Measurements from ENCODE around the gene NCBP3.

The NCBP3 gene

DNA sequence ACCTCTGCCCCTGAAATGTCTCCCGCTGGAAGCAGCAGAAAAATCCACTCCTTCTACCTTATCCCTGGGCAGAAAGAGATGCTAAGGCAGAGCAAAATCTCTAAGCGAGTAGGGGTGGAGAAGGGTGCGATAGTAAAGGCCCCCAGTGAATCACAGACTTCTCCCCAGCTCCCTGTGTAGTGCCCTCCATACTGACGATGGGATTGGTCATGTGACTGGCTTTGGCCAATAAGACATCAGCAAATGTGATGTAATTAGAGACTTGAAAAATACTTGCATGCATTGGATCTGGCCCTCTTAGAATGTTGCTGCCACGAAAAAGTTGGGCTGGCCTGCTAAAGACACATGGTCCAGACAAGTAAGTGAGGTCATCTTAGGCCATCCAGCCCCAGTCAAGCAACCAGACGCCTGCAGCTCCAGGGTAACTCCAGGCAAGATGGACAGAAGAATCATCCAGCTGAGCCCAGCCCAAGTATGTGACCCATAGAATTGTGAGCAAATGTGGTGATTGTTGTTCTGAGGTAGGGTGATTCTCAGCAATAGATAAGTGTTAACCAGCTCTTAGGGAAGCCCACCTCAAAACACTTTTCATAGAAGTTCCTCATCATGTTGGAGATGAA is 86.3 kb downstream of the NCBP3 start:
- DNase-seq (ENCODE audit: low read depth, low spot score) = no peak

DNA sequence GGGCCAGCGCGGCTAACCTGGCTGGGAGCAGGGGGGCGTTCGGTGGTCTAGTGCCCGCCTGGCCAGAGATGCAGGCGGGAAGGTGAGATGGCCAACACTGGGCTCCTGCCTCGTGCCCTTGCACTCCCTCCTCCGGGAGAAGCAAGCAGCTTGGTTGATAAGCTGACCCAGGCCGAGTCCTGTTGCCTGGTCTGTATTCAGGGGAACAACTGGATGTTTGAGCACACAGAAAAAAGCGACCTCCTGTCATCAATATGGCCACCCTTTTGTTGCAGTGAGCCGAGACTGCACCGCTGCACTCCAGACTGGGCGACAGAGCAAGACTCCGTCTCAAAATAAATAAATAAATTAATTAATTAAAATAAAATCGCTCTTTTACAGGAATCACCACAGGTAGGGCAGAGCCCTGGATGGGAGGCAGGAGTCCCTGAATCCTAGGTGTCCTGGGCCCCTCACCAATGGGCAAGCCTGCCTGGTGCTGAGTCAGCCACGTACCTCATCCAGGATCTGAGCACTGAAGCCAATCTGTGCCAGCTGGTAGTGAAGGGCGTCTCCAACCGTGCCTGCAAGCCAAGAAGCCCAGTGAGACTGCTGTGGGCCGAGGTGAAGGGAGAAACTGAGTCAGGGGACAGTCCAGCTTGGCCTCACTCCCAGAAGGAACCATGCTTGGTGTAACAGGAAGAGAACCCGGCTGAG is 90.6 kb downstream of the NCBP3 start:
- no peak for DNase-seq (ENCODE audit: low read depth, low spot score)

DNA sequence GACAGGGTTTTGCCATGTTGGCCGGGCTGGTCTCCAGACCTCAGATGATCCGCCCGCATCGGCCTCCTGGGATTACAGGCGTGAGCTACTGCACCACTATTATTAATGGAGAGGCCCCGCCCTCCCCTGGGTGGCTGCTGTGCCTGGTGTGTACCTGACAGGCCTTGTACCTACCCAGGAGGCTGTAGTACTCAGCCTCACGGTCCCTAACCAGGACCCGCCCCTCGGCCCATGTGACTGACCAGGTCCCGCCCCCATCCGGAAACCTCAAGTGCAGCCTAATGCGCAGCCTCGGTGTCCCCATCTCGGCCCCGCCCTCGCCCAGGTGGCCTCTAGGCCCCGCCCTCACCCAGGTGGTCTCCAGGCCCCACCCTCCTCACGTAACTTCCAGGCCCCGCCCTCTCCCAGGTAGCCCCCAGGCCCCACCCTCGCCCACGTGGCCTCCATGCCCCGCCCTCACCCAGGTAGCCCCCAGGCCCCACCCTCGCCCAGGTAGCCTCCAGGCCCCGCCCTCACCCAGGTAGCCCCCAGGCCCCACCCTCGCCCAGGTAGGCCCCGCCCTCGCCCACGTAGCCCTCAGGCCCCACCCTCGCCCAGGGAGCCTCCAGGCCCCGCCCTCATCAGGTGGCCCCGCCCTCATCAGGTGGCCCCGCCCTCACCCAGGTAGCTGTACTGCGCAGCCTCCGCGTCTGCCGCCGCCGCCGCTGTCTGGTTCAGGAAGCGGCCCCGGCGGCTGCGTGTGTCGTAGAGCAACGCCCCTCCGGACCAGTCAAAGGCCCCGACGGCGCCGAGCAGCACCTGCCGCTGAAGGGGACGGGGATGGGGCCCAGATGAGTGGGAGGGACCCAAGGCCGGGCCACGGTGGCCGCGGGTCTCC is 91.3 kb downstream of the NCBP3 start:
- DNase-seq (ENCODE audit: low read depth, low spot score) = peak; percentile 33

DNA sequence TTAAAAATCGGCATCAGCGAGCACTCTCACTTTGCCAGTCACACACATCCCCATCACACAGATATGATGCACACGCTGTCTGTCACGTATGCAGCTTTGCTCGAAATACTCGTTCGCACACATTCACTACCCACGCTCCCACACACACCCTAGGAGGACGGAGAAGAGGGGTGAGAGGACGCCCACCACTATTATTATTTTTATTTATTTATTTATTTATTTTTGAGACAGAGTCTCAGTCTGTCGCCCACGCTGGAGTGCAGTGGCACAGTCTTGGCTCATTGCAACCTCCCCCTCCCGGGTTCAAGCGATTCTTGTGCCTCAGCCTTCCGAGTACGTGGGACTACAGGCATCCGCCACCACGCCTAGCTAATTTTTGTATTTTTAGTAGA is 92.0 kb downstream of the NCBP3 start:
- no peak for DNase-seq (ENCODE audit: low read depth, low spot score)

DNA sequence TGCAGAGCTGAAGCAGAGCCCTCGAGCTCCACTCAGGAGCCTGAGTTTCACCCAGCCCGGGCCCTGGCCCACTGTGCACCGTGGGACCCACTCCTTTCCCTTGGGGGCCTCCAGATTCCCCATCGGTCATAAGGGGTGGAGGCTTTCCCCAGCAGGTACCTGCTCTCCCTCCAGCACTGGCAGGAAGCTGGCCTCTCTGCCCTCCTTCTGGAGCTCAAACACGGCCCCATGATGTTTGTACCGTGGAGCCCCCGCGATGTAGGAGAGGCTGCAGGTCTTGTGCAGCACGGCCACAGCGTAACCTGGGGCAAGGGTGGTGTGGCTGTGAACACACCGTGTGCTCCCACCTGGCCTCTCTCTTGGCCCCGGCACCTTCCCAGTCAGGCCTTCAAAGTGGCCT is 92.4 kb downstream of the NCBP3 start:
- DNase-seq (ENCODE audit: low read depth, low spot score) = no peak
